HG03135 (cell line): ENCODE measurements around the gene TIMP3.

Experiments
- ATAC-seq: cut with Tn5 transposase; IDR thresholded peaks from one replicate; pipeline ENCODE4 v1.9.1; 2021; ENCODE audit warnings: mild to moderate bottlenecking, moderate library complexity; ENCODE audit not compliant: unreplicated experiment

TIMP3 gene

GRCh38 chr22:32785321-32786026, 16.0 kb upstream of the TIMP3 start:
- no peak for ATAC-seq

GRCh38 chr22:32786027-32786418, 15.5 kb upstream of the TIMP3 start:
- ATAC-seq, result no peak

GRCh38 chr22:32788904-32789624, 12.4 kb upstream of the TIMP3 start:
- ATAC-seq, result no peak

- ATAC-seq, result no peak
These were observed 11.5 kb upstream of the TIMP3 start for GRCh38 chr22:32789797-32790620.

GRCh38 chr22:32791056-32791455, 10.4 kb upstream of the TIMP3 start:
- no peak for ATAC-seq

GRCh38 chr22:32791485-32791884, 10.0 kb upstream of the TIMP3 start:
- ATAC-seq, result no peak

- no peak for ATAC-seq
These were observed 7.9 kb upstream of the TIMP3 start for GRCh38 chr22:32793589-32793988.

- ATAC-seq, result no peak
These were observed 6.9 kb upstream of the TIMP3 start for GRCh38 chr22:32794449-32795213.

GRCh38 chr22:32795214-32795596, 6.3 kb upstream of the TIMP3 start:
- ATAC-seq, result no peak

GRCh38 chr22:32796865-32797573, 4.5 kb upstream of the TIMP3 start:
- ATAC-seq, result no peak

- ATAC-seq, result no peak
These were observed 2.0 kb upstream of the TIMP3 start for GRCh38 chr22:32799496-32799895.

GRCh38 chr22:32800158-32800882, 1.2 kb upstream of the TIMP3 start:
- no peak for ATAC-seq

GRCh38 chr22:32800994-32801536, 440 bp upstream of the TIMP3 start:
- ATAC-seq, result no peak

GRCh38 chr22:32802237-32802765, 796 bp downstream of the TIMP3 start:
- ATAC-seq, result no peak

GRCh38 chr22:32803020-32803737, 1.7 kb downstream of the TIMP3 start:
- ATAC-seq, result no peak

- no peak for ATAC-seq
These were observed 2.4 kb downstream of the TIMP3 start for GRCh38 chr22:32803738-32804435.

GRCh38 chr22:32804531-32805360, 3.2 kb downstream of the TIMP3 start:
- ATAC-seq, result no peak
